Stimulated activated CD8-positive, alpha-beta memory T cell treated with anti-CD3 and anti-CD28 coated beads, Interleukin-12 subunit alpha, Interleukin-12 subunit beta, amount 100 ng/mL, for 4 hours (primary cell): ENCODE data around the gene ARHGEF37.
"Not testable (repeated sequence)": the region's sequence is repeated elsewhere in the genome, so short reads cannot be mapped to it uniquely, and the experiment has no call there.

ENCODE experiments used
- DNase-seq: peaks from one replicate; pipeline ENCODE4 v3.0.0-alpha.2; 2020; ENCODE audit warnings: low read depth

Gene ARHGEF37

GRCh38 chr5:149581192-149581861 is at the start of gene ARHGEF37:
Gene ARHGEF37, plus strand, starts transcription at chr5:149581498. Its CDS starts 16,272 bp downstream, at chr5:149597770.
- DNase-seq, result peak; percentile 12

GRCh38 chr5:149532413-149532812 is 48.9 kb upstream of the ARHGEF37 start:
- no peak for DNase-seq

- DNase-seq, result not testable (repeated sequence)
These were observed 45.5 kb upstream of the ARHGEF37 start for GRCh38 chr5:149535787-149536186.

GRCh38 chr5:149537374-149537975 is 43.8 kb upstream of the ARHGEF37 start:
- DNase-seq, result no peak

DNA sequence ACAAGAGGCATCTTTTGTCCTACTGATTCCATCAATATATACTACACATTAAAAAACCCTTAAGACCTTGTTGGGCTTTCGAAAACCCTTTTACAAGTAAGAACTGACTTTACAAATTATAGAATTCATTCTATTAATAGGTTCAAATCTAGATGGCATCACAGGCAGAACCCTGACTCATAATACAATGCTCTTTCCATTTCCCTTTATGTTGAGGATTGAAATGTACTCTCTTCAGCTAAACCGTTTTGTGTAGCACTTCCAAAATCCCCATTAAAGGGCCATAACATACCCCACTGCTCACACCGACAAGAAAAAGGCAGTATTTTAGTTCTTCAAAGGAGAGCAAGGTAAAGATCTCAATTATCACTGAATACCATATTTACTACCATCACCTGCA is 41.2 kb upstream of the ARHGEF37 start:
- DNase-seq, result no peak

DNA sequence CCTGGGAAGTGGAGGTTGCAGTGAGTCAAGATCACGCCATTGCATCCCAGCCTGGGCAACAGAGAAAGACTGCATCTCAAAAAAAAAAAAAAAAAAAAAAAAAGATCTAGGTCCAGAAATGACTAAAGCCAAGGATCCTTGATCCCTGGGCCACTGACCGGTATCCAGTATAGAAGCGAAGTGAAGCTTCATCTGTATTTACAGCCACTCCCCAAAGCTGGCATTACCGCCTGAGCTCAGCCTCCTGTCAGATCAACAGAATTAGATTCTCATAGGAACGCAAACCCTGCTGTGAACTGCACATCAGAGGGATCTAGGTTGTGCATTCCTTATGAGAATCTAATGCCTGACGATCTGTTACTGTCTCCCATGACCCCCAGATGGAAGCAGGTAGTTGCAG is 39.4 kb upstream of the ARHGEF37 start:
- no peak for DNase-seq

DNA sequence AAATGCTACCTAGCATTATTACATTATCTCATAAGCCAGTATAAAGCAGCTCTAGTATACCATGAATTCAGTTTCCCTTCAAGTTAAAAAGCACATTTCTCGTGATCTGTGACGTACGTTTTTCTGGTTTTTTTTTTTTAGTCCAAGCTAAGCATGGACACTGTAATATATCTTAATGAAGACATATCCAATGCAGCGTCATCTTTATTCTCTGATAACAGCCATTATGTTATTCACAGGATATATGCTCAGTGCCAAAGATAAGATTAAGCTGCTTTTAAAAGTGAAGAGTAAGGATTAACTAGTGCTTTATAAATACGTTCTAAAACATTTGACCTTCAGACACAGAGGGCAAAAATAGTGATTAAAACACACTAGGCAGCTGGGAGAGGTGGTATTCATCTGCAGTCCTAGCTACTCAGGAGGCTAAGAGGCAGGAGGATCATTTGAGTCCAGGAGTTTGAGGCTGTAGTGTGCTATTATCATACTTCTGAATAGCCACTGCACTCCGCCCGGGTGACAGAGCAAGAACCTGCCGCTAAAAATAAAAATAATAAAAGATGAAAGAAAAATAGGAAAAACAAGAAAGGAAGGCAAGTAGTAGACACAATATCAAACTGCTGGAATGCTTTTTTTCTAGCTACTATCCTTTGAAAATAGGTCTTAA is 37.8 kb upstream of the ARHGEF37 start:
- no peak for DNase-seq

DNA sequence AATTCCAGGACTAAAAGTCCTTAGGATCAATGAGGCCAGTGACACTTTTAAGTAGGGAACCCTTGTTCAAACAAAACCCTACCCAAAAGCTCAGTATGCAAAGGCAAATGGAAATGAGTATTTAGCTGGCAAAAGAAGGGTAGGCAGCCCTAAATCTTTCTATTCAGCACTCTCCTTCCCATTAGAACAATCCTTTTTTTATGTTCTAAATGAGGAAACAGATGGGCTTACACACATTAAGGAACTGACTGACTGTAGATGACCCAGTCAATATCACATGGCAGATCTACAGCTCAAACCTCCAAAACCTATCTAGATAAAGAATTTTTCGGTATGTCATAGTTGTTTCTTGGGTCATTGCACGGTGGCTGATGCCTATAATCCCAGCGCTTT is 37.3 kb upstream of the ARHGEF37 start:
- no peak for DNase-seq

GRCh38 chr5:149545327-149545726 is 36.0 kb upstream of the ARHGEF37 start:
- DNase-seq, result no peak

- DNase-seq, result no peak
These were observed 34.3 kb upstream of the ARHGEF37 start for GRCh38 chr5:149546974-149547373.

- no peak for DNase-seq
These were observed 31.6 kb upstream of the ARHGEF37 start for GRCh38 chr5:149549461-149550267.

- DNase-seq, result no peak
These were observed 31.1 kb upstream of the ARHGEF37 start for GRCh38 chr5:149550268-149550583.

- no peak for DNase-seq
These were observed 30.6 kb upstream of the ARHGEF37 start for GRCh38 chr5:149550594-149551226.

GRCh38 chr5:149551227-149552037 is 29.9 kb upstream of the ARHGEF37 start, which contains the start of gene CSNK1A1:
Gene CSNK1A1, minus strand, starts transcription at chr5:149551439. Its CDS starts 475 bp downstream, at chr5:149550964.
- peak; percentile 100 for DNase-seq

DNA sequence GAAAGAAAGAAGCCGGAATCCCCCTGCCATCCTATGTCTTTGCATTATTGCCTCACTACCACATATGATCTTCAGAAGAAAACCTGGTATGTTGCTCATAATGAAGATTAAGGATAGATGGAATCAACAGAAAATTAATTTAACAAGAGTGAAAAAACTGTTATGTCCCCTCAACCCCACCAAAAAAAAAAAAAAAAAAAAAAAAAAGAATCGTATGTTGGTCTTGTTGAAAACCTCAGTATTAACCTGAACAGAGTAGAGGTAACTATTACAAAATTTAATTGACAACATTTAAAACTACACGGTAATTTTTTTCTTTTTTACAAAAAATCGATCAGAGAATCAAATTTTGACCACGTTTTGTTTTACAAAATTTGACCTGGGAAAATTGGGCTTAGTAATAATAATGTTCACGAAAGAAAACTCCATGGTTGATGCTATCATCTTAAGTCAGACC is 29.2 kb upstream of the ARHGEF37 start:
- DNase-seq, result no peak

DNA sequence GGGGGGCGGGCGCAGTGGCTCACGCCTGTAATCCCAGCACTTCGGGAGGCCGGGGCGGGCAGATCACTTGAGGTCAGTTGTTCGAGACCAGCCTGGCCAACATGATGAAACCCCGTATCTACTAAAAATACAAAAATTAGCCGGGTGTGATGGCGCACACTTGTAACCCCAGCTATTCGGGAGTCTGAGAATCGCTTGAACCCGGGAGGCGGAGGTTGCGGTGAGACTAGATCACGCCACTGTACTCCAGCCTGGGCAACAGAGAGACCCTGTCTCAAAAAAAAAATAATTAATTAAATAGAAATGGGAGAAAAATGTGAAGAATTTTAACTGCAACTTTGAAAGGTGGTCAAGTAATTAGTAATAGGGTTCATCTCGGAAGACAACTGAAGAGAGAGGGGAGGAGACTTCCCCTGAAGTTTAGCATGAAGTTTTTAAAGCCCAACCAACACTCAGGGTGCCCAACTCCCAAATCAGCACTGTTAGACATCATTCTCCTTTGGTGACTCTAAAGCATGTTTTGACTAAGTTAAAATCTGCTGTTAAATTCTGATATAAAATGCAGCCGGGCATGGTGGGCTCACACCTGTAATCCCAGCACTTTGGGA is 28.6 kb upstream of the ARHGEF37 start:
- no peak for DNase-seq

GRCh38 chr5:149559706-149560105 is 21.6 kb upstream of the ARHGEF37 start:
- no peak for DNase-seq

DNA sequence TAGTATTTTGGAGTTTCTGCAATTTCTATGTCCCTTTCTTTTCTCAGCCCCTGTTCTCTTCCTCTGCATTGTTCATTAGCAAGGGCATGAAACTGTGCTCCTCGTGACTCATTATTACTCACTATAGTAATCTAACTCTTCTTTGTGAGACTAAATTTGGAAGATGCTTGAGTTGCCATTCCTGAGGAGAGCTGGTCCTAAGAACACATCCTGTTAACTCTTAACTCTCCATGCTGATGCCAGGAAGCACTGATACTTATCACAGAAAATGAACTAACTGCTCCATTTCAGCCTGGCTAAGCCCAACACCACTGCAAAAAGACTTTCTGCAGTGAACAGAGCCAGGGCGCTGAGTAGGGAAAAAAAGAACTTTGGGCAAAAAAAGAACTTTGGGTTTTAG is 19.4 kb upstream of the ARHGEF37 start:
- DNase-seq, result no peak

GRCh38 chr5:149563466-149563865 is 17.8 kb upstream of the ARHGEF37 start:
- DNase-seq, result no peak

GRCh38 chr5:149564542-149565140 is 16.7 kb upstream of the ARHGEF37 start:
- DNase-seq, result not testable (repeated sequence)
